Stimulated activated CD8-positive, alpha-beta memory T cell treated with anti-CD3 and anti-CD28 coated beads, Interleukin-15, amount 100 ng/mL, for 4 hours (primary cell): ENCODE results near the gene TAF5L.
A peak's percentile ranks its signal among the peaks of the same experiment; 100 is the strongest.
"Not testable (repeated sequence)": the region's sequence is repeated elsewhere in the genome, so short reads cannot be mapped to it uniquely, and the experiment has no call there.

Experiments
- DNase-seq, 2 donors: peaks; one replicate each; pipeline ENCODE4 v3.0.0-alpha.2; 2020; ENCODE audit warnings: low read depth in 2 of 2

Gene TAF5L

GRCh38 chr1:229567109-229567868, 58.6 kb downstream of the TAF5L start:
- no peak for DNase-seq

- DNase-seq: no peak
Measured at GRCh38 chr1:229563701-229564100, 62.2 kb downstream of the TAF5L start.

GRCh38 chr1:229563241-229563640, 62.7 kb downstream of the TAF5L start:
- no peak for DNase-seq

GRCh38 chr1:229562686-229563085, 63.2 kb downstream of the TAF5L start:
- no peak for DNase-seq

GRCh38 chr1:229561141-229561540, 64.8 kb downstream of the TAF5L start:
- DNase-seq: no peak

GRCh38 chr1:229560124-229560523, 65.8 kb downstream of the TAF5L start:
- DNase-seq: not testable (repeated sequence)

- not testable (repeated sequence) for DNase-seq
Measured at GRCh38 chr1:229559336-229559801, 66.6 kb downstream of the TAF5L start.

- peak; percentile 62 to 82 for DNase-seq
Measured at GRCh38 chr1:229558460-229559335, 67.2 kb downstream of the TAF5L start, which contains the start of gene ABCB10. TSS of gene ABCB10 (minus strand) at chr1:229558707. CDS start at chr1:229558652, 55 bp downstream.

- peak in 1 of 2 donors; percentile 4 for DNase-seq
Measured at GRCh38 chr1:229557913-229558414, 68.0 kb downstream of the TAF5L start.

GRCh38 chr1:229557200-229557850, 68.6 kb downstream of the TAF5L start:
- no peak for DNase-seq

- no peak for DNase-seq
Measured at GRCh38 chr1:229554886-229555621, 70.9 kb downstream of the TAF5L start.

- DNase-seq: no peak
Measured at GRCh38 chr1:229553621-229554130, 72.2 kb downstream of the TAF5L start.

- no peak for DNase-seq
Measured at GRCh38 chr1:229552732-229553131, 73.2 kb downstream of the TAF5L start.

GRCh38 chr1:229550812-229551567, 74.9 kb downstream of the TAF5L start:
- no peak for DNase-seq

GRCh38 chr1:229547542-229547941, 78.4 kb downstream of the TAF5L start:
- DNase-seq: no peak

GRCh38 chr1:229544587-229544986, 81.3 kb downstream of the TAF5L start:
- no peak for DNase-seq
